NCI-H2196 (cell line): Measurements from ENCODE around the gene STARD3.

Experiments
- DNase-seq: peaks from one replicate; lab custom pipeline; 2025; ENCODE audit not compliant: unreplicated experiment; lab: John Stamatoyannopoulos, UW

The STARD3 gene

DNA sequence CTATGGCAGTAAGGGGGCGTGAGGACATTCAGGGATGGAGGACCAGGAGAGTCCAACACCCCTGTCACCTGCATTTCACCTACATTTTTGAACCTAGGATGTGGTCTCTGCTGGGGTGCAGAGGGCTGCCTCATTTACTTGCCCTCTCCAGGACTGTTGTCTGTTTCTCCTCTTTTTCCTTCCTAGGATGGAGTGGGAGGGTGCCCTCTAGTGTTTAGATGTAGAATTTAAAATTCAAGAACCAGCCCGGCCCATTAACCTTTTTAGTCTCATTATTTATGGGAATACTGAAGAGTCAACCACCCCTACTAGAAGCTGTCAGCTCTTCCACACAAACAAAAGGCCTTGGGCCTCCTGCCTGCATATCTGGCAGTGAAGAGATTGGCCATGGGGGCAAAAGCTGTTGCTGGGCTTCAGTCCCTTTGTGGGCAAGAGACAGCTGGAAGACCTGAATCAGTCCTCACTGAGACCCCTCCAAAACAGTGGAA is 2.5 kb upstream of the STARD3 start:
- DNase-seq, result peak; percentile 40

DNA sequence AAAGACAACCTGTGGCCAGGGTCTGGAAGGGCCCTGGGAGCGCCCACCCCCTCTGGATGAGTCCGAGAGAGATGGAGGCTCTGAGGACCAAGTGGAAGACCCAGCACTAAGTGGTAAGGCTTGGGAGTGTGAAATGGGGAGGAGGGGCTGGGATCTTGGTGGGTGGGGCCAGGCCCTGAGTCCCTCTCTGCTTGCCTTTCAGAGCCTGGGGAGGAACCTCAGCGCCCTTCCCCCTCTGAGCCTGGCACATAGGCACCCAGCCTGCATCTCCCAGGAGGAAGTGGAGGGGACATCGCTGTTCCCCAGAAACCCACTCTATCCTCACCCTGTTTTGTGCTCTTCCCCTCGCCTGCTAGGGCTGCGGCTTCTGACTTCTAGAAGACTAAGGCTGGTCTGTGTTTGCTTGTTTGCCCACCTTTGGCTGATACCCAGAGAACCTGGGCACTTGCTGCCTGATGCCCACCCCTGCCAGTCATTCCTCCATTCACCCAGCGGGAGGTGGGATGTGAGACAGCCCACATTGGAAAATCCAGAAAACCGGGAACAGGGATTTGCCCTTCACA is 1.2 kb upstream of the STARD3 start:
- no peak for DNase-seq

- no peak for DNase-seq
These were observed 387 bp upstream of the STARD3 start for GRCh38 chr17:39636587-39636926.

DNA sequence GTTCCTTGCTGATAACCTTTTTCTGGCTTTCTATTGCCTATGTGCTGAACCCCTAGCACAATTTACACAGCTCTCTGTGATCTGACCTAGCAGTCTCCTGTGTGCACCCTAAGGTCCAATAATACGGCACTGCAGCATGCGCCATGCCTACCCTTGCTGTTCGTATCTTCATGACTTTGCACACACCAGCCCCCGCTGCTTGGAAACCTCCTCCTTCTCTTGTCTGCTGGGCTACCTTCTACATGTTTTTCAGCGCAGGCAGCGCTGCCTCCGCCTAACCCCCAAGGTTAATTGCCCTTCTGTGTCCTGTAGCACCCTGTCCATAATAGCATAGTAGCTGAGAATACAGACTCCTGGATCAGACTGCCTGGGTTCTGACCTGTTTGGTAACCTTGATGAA is 1.4 kb downstream of the STARD3 start:
- no peak for DNase-seq

DNA sequence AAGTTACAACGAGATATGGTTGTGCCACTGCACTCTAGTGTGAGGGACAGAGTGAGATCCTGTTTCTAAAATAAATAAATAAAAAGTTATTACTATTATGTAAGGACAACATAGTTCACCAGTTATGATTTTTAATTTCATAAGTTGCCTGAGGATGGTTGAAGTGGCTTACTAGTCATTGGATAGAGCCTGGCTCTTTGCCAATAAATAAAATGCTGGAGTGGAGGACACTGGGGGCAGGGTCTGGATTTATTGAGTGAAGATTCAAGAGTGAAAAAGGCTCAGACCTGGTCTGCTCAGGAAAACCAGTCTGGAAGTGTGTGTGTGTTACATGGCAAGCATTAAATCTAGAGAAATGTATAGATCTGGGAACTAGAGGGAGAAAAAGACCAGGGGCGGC is 2.1 kb downstream of the STARD3 start:
- DNase-seq, result no peak

DNA sequence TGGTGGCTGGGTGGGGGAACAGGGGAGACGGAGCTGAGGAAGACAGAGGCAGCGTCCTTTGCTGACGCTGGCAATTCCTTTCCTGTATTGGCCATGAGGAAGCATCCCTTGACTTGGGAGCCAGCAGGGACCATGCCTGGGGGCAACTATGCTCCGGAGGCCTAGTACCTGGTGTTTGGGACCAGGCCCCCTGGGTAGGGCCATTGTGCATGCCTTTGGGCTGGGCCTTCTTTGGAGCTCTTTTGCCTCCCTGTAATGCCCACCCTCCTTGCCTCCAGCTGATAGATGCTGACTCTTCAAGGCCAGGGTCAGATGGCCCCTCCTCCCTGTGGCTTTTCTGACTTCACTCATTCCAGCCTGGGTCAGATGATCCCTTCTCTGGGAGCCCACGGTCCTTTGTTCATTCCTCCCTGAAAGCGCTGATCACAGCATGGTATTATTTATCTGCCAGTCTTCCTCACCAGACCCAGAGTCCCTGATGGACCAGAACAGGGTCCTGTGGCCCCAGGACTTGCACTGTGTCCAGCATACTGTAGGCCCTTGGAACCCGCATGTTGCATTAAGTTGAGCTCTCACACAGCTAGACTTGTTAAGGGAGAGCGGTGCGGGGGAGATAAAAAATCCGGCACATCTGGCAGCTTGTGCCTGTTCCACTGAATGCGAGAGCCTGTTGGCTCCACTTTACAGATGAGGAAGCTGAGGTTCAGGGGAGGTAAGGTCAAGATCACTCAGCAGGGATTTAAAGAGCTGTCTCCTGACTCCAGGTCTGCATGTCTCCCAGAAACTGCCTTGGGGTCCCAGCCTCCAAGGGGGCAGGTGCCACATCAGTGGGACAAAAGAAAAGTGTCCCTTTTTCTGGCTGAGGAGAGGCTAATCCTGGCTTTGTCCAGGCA is 2.9 kb downstream of the STARD3 start:
- no peak for DNase-seq

GRCh38 chr17:39640591-39641031 is 3.7 kb downstream of the STARD3 start:
- DNase-seq, result no peak

- DNase-seq, result no peak
These were observed 4.2 kb downstream of the STARD3 start for GRCh38 chr17:39641097-39641496.

DNA sequence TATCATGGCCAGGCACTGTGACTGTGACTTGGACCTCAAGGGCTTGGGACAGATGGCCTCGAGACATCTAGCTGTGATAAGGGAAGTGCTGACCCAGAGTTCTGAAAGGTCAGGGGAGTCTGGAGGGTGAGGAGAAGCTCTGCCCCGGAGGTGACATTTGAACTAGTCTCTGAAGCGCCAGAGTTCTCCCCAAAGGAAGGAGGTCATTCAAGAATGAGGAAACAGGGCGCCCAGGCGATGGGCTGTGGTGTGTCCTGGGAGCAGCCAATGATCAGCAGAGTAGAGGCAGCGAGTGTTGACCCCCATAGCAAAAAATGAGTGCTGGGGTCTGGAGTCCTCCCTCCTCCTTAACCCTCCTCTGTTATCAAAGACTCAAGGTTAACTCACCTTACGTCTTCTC is 4.9 kb downstream of the STARD3 start:
- DNase-seq, result no peak

GRCh38 chr17:39642291-39643074 is 5.5 kb downstream of the STARD3 start:
- DNase-seq, result no peak

GRCh38 chr17:39643271-39643670 is 6.3 kb downstream of the STARD3 start:
- no peak for DNase-seq

DNA sequence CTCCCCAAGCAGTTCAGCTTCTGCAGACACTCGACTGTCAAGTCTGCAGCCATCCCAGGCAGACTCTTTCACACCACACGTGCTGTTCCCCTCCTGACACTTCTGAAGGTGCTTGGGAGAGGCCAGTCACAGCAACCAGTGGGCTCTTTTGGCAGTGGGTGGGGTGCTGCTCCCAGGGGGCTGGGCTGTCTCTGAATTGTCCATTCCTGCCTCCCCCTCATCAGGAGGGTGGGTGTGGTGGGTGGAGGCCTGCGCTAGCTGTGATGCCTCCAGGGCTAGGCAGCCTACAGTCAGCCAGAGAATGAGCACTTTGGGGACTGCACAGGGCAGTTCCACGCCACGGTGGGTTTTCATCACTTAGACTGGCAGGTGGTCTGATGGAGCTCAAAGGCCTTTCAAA is 10.3 kb downstream of the STARD3 start:
- DNase-seq, result no peak

DNA sequence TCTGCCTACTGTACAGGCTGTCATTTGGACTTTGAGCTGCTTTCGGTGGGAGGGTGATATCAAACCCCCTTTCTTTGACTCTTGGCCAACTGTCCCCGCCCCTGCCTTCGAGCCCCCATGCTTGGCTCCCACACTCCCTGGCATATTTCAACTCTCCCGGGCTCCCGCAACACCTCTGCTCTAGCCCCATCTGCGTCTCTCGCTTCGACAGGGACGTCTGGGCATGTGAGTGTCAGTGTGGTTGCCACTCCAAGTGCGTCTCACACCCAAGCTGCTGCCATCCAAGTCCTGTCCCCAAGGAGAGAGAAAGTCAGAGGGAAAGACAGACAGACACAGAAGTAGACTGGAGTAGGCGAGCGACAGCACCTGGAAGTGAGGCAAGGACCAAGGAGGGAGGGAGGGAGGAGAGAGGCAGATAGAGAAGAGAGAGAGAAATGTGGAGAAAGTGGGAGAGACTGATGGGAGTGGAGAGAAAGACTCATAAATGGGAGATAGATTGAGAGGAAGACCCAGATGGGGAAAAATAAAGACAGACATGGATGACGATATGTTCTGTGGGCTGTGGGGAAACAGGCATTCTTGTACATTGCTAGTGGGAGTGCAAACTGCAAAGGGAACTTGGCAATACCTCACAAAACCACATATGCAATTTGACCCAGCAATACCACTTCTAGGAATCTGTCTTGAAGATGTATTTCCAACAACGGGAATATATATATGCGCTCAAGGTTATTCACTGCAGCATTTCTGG is 11.8 kb downstream of the STARD3 start:
- no peak for DNase-seq

- DNase-seq, result no peak
These were observed 13.2 kb downstream of the STARD3 start for GRCh38 chr17:39650121-39650579.

DNA sequence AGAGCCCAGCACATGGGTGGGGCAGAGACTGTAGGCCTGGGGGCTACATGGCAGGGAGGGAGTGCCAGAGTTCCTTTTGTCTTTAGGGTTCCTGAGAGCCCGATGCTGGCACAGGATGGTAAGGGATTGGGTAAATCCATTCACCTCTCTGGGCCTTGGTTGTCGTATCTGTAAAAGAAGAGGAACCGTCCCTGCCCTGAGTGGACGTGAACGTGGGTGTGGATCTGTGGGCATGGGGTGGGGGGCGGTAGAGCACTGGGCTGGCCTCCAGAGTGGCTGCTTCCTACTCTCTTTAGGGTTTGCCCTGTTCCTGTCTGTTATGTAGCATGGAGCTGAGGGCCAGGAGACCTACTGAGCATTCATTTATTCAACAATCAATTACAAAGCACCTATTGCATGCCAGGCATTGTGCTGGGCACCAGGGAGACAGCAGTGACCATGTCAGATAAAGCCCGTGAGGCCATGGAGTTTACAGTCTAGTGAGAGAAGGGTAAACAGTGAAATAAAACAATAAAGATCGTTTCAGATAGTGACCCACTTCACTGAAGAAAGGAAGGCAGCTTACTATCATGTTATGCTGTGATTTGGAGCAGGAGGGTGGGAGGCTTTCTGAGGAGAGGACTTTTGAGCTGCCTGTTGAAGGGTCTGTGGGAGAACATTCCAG is 15.1 kb downstream of the STARD3 start:
- no peak for DNase-seq

DNA sequence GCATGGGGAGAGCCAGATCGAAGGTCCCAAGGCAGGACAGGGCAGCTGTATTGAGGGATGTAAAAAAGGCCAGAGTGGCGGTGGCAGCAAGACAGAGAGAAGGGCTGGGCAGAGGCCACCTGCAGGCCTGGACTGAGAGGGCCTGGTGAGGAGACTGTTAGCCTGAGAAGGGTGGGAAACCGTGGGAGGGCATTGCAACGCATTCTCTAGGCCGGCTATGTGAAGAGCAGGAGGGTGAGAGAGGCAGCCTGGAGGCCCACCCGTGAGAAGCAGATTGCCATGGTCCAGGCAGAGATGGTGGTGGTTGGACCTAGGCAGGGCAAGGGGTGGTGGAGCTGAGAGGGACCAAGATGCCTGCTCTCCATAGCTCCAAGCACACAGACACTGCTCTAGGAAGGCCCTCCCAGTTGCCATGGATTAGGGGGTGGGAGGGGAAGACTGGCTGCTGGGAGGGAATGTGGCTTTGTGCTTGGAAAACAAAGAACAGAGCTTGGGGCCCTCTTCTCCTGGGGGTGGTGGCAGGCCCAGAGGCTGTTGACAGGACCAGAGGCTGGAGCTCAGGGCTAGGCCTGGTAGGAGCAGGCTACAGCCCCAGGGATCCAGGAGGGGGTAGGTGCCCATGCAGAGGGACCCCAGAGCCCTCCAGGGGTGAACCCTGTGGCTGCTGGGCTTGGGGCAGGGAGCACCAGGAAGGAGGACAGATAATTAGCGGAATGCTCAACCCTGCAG is 15.8 kb downstream of the STARD3 start:
- DNase-seq, result no peak

GRCh38 chr17:39653316-39653661 is 16.3 kb downstream of the STARD3 start:
- no peak for DNase-seq

- DNase-seq, result peak; percentile 50
These were observed 16.9 kb downstream of the STARD3 start for GRCh38 chr17:39653662-39654331.

- DNase-seq, result no peak
These were observed 18.2 kb downstream of the STARD3 start for GRCh38 chr17:39655105-39655504.
